ENCODE results near the gene TNPO2. TPM values are rescaled to one million over a fixed set of nuclear protein-coding genes. Genes with fewer than 3 reads are reported as not detected.

TNPO2 gene
- total RNA-seq, 1 donor from 2014 or later = 68.1 TPM

GRCh38 chr19:12670159-12670928, 53.4 kb downstream of the TNPO2 start:
- H3K27me3 Mint-ChIP-seq (ENCODE audit: unreplicated experiment) = peaks cover 29% of the 10 kb centered on the region
- DNase-seq (ENCODE audit: low spot score) = no peak
- peaks cover 45% of the 10 kb centered on the region for H3K4me1 Mint-ChIP-seq (ENCODE audit: unreplicated experiment)
- no peak for TF ChIP-seq CTCF (IDR thresholded peaks at IDR 0.05; ENCODE audit: unreplicated experiment)
- peak overlapping the region; percentile 98 for H3K4me3 Mint-ChIP-seq (ENCODE audit: unreplicated experiment)
- peak overlapping the region; percentile 97 for H3K27ac Mint-ChIP-seq (ENCODE audit: unreplicated experiment)
- H3K9me3 Mint-ChIP-seq (ENCODE audit: unreplicated experiment) = no peaks in the 10 kb centered on the region
- peaks cover 31% of the 10 kb centered on the region for H3K36me3 Mint-ChIP-seq (ENCODE audit: low read depth, unreplicated experiment)

- peak; percentile 72 for DNase-seq (ENCODE audit: low spot score)
- Mint-ChIP-seq H3K4me3 (ENCODE audit: unreplicated experiment) (peak overlapping the region; percentile 98), H3K27me3 (ENCODE audit: unreplicated experiment) (peaks cover 26% of the 10 kb centered on the region), H3K4me1 (ENCODE audit: unreplicated experiment) (peaks cover 42% of the 10 kb centered on the region), H3K27ac (ENCODE audit: unreplicated experiment) (peak overlapping the region; percentile 97), H3K9me3 (ENCODE audit: unreplicated experiment) (no peaks in the 10 kb centered on the region), H3K36me3 (ENCODE audit: low read depth, unreplicated experiment) (peaks cover 28% of the 10 kb centered on the region)
- no peak for TF ChIP-seq CTCF (IDR thresholded peaks at IDR 0.05; ENCODE audit: unreplicated experiment)
Observed at GRCh38 chr19:12669270-12670158, 54.2 kb downstream of the TNPO2 start.

DNA sequence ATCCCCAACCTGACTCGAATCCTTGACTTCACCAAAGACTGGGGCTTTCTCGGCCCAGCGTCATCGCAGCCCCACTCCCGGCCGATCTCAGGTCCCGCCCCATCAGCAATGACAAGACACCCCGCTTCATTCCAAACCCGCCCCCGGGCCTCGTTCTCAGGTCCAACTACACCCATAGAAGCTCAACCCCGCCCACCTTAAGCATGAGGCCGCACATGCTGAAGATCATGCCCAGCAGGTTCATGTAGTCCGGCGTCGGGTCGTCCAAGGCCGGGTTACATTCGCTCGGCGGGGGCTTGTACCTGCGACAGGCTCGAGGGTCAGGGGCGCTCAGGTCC, 54.8 kb downstream of the TNPO2 start:
- peaks cover 36% of the 10 kb centered on the region for H3K4me1 Mint-ChIP-seq (ENCODE audit: unreplicated experiment)
- peak overlapping the region; percentile 97 for H3K27ac Mint-ChIP-seq (ENCODE audit: unreplicated experiment)
- DNase-seq (ENCODE audit: low spot score) = peak; percentile 34
- peaks cover 22% of the 10 kb centered on the region for H3K36me3 Mint-ChIP-seq (ENCODE audit: low read depth, unreplicated experiment)
- peaks cover 24% of the 10 kb centered on the region for H3K27me3 Mint-ChIP-seq (ENCODE audit: unreplicated experiment)
- peak overlapping the region; percentile 98 for H3K4me3 Mint-ChIP-seq (ENCODE audit: unreplicated experiment)
- no peaks in the 10 kb centered on the region for H3K9me3 Mint-ChIP-seq (ENCODE audit: unreplicated experiment)
- TF ChIP-seq CTCF (IDR thresholded peaks at IDR 0.05; ENCODE audit: unreplicated experiment) = no peak

GRCh38 chr19:12668346-12668745, 55.4 kb downstream of the TNPO2 start:
- peak overlapping the region; percentile 98 for H3K4me3 Mint-ChIP-seq (ENCODE audit: unreplicated experiment)
- H3K4me1 Mint-ChIP-seq (ENCODE audit: unreplicated experiment) = peaks cover 35% of the 10 kb centered on the region
- H3K36me3 Mint-ChIP-seq (ENCODE audit: low read depth, unreplicated experiment) = peaks cover 25% of the 10 kb centered on the region
- H3K9me3 Mint-ChIP-seq (ENCODE audit: unreplicated experiment) = no peaks in the 10 kb centered on the region
- no peak for DNase-seq (ENCODE audit: low spot score)
- H3K27me3 Mint-ChIP-seq (ENCODE audit: unreplicated experiment) = peaks cover 21% of the 10 kb centered on the region
- no peak for TF ChIP-seq CTCF (IDR thresholded peaks at IDR 0.05; ENCODE audit: unreplicated experiment)
- H3K27ac Mint-ChIP-seq (ENCODE audit: unreplicated experiment) = peak overlapping the region; percentile 97
